SK-N-SH (cell line): ENCODE measurements around the gene SEC24D. TPM values are rescaled to one million over a fixed set of nuclear protein-coding genes. Genes with fewer than 3 reads are reported as not detected.
A peak's percentile ranks its signal among the peaks of the same experiment; 100 is the strongest.

Experiments
- CTCF ChIA-PET: fragments of 300-600, 350-600 bp; formaldehyde crosslinking; extraction: SDS; loops from one replicate; lab custom pipeline; 2021; lab: Yijun Ruan, JAX
- POLR2A ChIA-PET: fragments of 350-600 bp; sonication (Branson Sonifier 250); formaldehyde crosslinking; extraction: SDS; loops from one replicate; lab custom pipeline; 2020; ENCODE audit warnings: antibody characterized with exemption, inconsistent platforms; lab: Yijun Ruan, JAX
- DNase-seq: peaks from one replicate; pipeline ENCODE4 v3.0.0; 2012
- H2AFZ ChIP-seq: fragments of 200-600 bp; sonication (generic); 2 replicates; pipeline ENCODE4 v1.8.1; 2016; ENCODE audit warnings: antibody characterized with exemption, mild to moderate bottlenecking, low read depth
- H3F3A ChIP-seq: fragments of 200-600 bp; sonication (generic); replicated peaks from 2 replicates; pipeline ENCODE3; 2016; ENCODE audit warnings: antibody characterized with exemption, mild to moderate bottlenecking; ENCODE audit not compliant: insufficient read depth
- H3K27ac ChIP-seq, 2 experiments: fragments of 200-500 bp in 1 of 2; fragments of 200-600 bp in 1 of 2; sonication (Bioruptor generic) in 1 of 2; sonication (generic), shearing (Covaris generic) in 1 of 2; 2 replicates each; pipeline versions ENCODE4 v1.5.1 to v1.6.1; 2014 to 2016; ENCODE audit warnings: low read depth in 2 of 2, inconsistent platforms in 1 of 2, low read length in 1 of 2, mild to moderate bottlenecking in 1 of 2, mixed read lengths in 1 of 2
- H3K27me3 ChIP-seq: fragments of 200-600 bp; sonication (generic), shearing (Covaris generic); 2 replicates; pipeline ENCODE4 v1.6.1; 2016; ENCODE audit warnings: mixed run types; ENCODE audit not compliant: insufficient read depth
- H3K36me3 ChIP-seq, 2 experiments: fragments of 200-500 bp in 1 of 2; fragments of 200-600 bp in 1 of 2; sonication (Bioruptor generic) in 1 of 2; sonication (generic) in 1 of 2; replicated peaks in 1 of 2; 2 replicates each; pipeline versions ENCODE3 to v1.5.1; 2014 to 2016; ENCODE audit warnings: low read length in 1 of 2, mild to moderate bottlenecking in 1 of 2; ENCODE audit not compliant: insufficient read depth in 2 of 2, control insufficient read depth in 1 of 2
- H3K4me1 ChIP-seq, 2 experiments: fragments of 200-500 bp in 1 of 2; fragments of 200-600 bp in 1 of 2; sonication (Bioruptor generic) in 1 of 2; sonication (generic), shearing (Covaris generic) in 1 of 2; 2 replicates each; pipeline versions ENCODE4 v1.5.1 to v1.6.1; 2014 to 2016; ENCODE audit warnings: low read depth in 1 of 2, low read length in 1 of 2, mixed run types in 1 of 2; ENCODE audit not compliant: insufficient read depth in 2 of 2, control insufficient read depth in 1 of 2
- H3K4me2 ChIP-seq: fragments of 200-600 bp; sonication (generic), shearing (Covaris generic); 2 replicates; pipeline ENCODE4 v1.6.1; 2017; ENCODE audit warnings: mixed run types
- H3K4me3 ChIP-seq, 2 experiments: fragments of 200-500 bp in 1 of 2; fragments of 200-600 bp in 1 of 2; sonication (Bioruptor generic) in 1 of 2; sonication (generic), shearing (Covaris generic) in 1 of 2; 2 replicates each; pipeline versions ENCODE4 v1.5.1 to v1.8.1; 2014 to 2016; ENCODE audit warnings: low read depth in 2 of 2, inconsistent platforms in 1 of 2, low read length in 1 of 2, mild to moderate bottlenecking in 1 of 2, mixed read lengths in 1 of 2, moderate library complexity in 1 of 2
- H3K79me2 ChIP-seq: fragments of 200-600 bp; sonication (generic); 2 replicates; pipeline ENCODE4 v1.8.1; 2017; ENCODE audit warnings: mild to moderate bottlenecking; ENCODE audit not compliant: insufficient read depth
- H3K9ac ChIP-seq: fragments of 200-600 bp; sonication (generic); 2 replicates; pipeline ENCODE4 v1.6.1; 2017; ENCODE audit warnings: mixed run types
- H3K9me2 ChIP-seq: fragments of 200-600 bp; sonication (generic); 2 replicates; pipeline ENCODE4 v1.6.1; 2017; ENCODE audit warnings: mixed run types
- H3K9me3 ChIP-seq: fragments of 200-600 bp; sonication (generic); 2 replicates; pipeline ENCODE4 v1.6.1; 2017; ENCODE audit warnings: mixed run types, mild to moderate bottlenecking, moderate library complexity
- H4K20me1 ChIP-seq: fragments of 200-600 bp; sonication (generic); 2 replicates; pipeline ENCODE4 v1.6.1; 2017; ENCODE audit warnings: mild to moderate bottlenecking, mixed run types; ENCODE audit not compliant: insufficient read depth
- ELF1 ChIP-seq: IDR thresholded peaks from 2 replicates; pipeline ENCODE4 v1.4.0; 2012
- EP300 ChIP-seq, 2 experiments: IDR thresholded peaks; 2 replicates each; pipeline versions ENCODE4 v1.4.0 to v1.6.1; 2012; ENCODE audit warnings: borderline replicate concordance in 1 of 2, low read depth in 1 of 2, low read length in 1 of 2
- FOSL2 ChIP-seq: IDR thresholded peaks from 2 replicates; pipeline ENCODE4 v1.4.0; 2012; ENCODE audit warnings: low read depth, mild to moderate bottlenecking, moderate library complexity, borderline replicate concordance
- FOXJ3 ChIP-seq: sonication (generic); formaldehyde crosslinking; IDR thresholded peaks from 2 replicates; pipeline ENCODE4 v1.5.1; 2020; ENCODE audit warnings: mild to moderate bottlenecking, missing genetic modification reagents
- FOXM1 ChIP-seq: IDR thresholded peaks from 2 replicates; pipeline ENCODE4 v1.4.0; 2012; ENCODE audit warnings: low read depth, mild to moderate bottlenecking
- GABPA ChIP-seq: IDR thresholded peaks from 2 replicates; pipeline ENCODE4 v1.4.0; 2012; ENCODE audit warnings: low read depth, mild to moderate bottlenecking
- GATA2 ChIP-seq: sonication (generic); formaldehyde crosslinking; IDR thresholded peaks from 2 replicates; pipeline ENCODE4 v1.5.0; 2020; ENCODE audit warnings: mild to moderate bottlenecking, missing genetic modification reagents
- IRF3 ChIP-seq: fragments of 150-350 bp; IDR thresholded peaks from 2 replicates; pipeline ENCODE4 v1.6.1; 2016; ENCODE audit warnings: mild to moderate bottlenecking, low read depth, low read length
- JUND ChIP-seq: IDR thresholded peaks from 2 replicates; pipeline ENCODE4 v1.4.0; 2012
- MAX ChIP-seq: IDR thresholded peaks from 2 replicates; pipeline ENCODE4 v1.4.0; 2012; ENCODE audit warnings: low read depth
- MEF2A ChIP-seq: IDR thresholded peaks from 2 replicates; pipeline ENCODE4 v1.4.0; 2012; ENCODE audit warnings: low read depth, borderline replicate concordance
- NFIC ChIP-seq: IDR thresholded peaks from 2 replicates; pipeline ENCODE4 v1.4.0; 2012; ENCODE audit warnings: borderline replicate concordance
- NRF1 ChIP-seq: IDR thresholded peaks from 2 replicates; pipeline ENCODE4 v1.6.1; 2012; ENCODE audit warnings: low read depth, mild to moderate bottlenecking, low read length
- POLR2AphosphoS5 ChIP-seq: IDR thresholded peaks from 2 replicates; pipeline ENCODE4 v1.6.1; 2012; ENCODE audit warnings: low read depth, low read length
- RCOR1 ChIP-seq: fragments of 150-350 bp; IDR thresholded peaks from 2 replicates; pipeline ENCODE4 v1.6.1; 2017; ENCODE audit warnings: antibody characterized with exemption, low read length
- RFX5 ChIP-seq: IDR thresholded peaks from 2 replicates; pipeline ENCODE4 v1.6.1; 2012; ENCODE audit warnings: mild to moderate bottlenecking, improper control_type of control experiment, low read length
- SIN3A ChIP-seq: IDR thresholded peaks from 2 replicates; pipeline ENCODE4 v1.6.1; 2012; ENCODE audit warnings: low read depth, mild to moderate bottlenecking, low read length, moderate library complexity, borderline replicate concordance
- TCF12 ChIP-seq: IDR thresholded peaks from 2 replicates; pipeline ENCODE4 v1.4.0; 2012
- USF2 ChIP-seq: fragments of 150-350 bp; IDR thresholded peaks from 2 replicates; pipeline ENCODE4 v1.6.1; 2017; ENCODE audit warnings: antibody characterized with exemption, low read length, low read depth, borderline replicate concordance
- YY1 ChIP-seq: IDR thresholded peaks from 2 replicates; pipeline ENCODE4 v1.4.0; 2012; ENCODE audit warnings: low read depth, mild to moderate bottlenecking
- ZBTB33 ChIP-seq: IDR thresholded peaks from 2 replicates; pipeline ENCODE4 v1.4.0; 2012; ENCODE audit warnings: low read depth, borderline replicate concordance
- WGBS: methylation state at CpG from one replicate; pipeline ENCODE4 v1.1.6; 2017; ENCODE audit warnings: low lambda C conversion rate; 5-methylcytosine and 5-hydroxymethylcytosine counted together
- polyA plus RNA-seq, 3 experiments: library from polyadenylated mRNA; depleted of rRNA; stranded (reverse); fragments of >200 nt; gene quantifications; 2 replicates each; pipeline ENCODE4 v1.2.3, GENCODE V29; 2012
- TF ChIP-seq, protein P1 (sequence below): IDR thresholded peaks from 2 replicates; pipeline ENCODE4; 2012
- TF ChIP-seq, protein P2 (sequence below): fragments of 200-600 bp; sonication (generic); IDR thresholded peaks from 2 replicates; pipeline ENCODE4 v1.6.1; 2017; ENCODE audit warnings: antibody characterized with exemption, mild to moderate bottlenecking, moderate library complexity

Gene SEC24D
- polyA plus RNA-seq, 1 of the 3 experiments (the other 2 are of a cell fraction) = 32.2 TPM

DNA sequence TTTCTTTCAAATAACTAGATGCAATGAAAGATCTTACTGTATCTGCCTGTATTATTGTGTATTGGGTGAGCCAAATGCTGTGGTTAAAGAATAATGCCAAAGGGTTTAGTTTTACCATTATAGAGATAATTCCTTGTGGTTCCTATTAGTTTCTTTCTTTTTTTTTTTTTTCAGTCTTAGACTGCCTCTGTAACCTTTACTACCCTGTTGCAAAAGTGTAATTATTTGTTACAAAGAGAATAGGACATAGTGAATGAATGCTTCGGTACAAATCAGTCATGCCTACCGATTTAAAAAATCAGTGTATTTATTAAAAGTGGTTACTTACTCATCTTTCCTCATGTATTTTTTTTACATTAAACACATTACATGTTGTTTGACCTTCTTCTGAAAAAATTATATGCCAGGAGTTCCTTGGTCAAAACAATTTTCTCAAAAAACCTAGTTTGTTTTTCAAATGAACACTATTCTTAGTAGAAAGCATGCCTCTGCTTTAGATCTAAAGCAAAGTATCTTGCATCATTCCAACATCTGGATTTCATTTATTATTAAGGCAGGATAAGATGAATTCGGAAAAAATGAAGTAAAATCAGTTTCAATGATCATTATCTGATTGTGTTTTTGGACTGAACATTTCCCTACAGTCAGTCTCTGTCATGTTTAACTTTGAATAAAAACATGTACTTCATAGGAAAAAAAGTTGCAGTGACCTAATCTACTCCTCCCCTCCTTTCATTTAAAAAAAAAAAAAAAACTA is 31.6 kb upstream of the SEC24D start (continued):
- no peak for TF ChIP-seq GABPA
- TF ChIP-seq, protein P1, sequence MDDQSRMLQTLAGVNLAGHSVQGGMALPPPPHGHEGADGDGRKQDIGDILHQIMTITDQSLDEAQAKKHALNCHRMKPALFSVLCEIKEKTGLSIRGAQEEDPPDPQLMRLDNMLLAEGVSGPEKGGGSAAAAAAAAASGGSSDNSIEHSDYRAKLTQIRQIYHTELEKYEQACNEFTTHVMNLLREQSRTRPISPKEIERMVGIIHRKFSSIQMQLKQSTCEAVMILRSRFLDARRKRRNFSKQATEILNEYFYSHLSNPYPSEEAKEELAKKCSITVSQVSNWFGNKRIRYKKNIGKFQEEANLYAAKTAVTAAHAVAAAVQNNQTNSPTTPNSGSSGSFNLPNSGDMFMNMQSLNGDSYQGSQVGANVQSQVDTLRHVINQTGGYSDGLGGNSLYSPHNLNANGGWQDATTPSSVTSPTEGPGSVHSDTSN = peak; percentile 54
- no peak for TF ChIP-seq ELF1
- TF ChIP-seq TCF12 = peak; percentile 95
- no peak for TF ChIP-seq MEF2A
- peak; percentile 47; the same call in 1 of the 2 replicates for TF ChIP-seq NFIC
- TF ChIP-seq SIN3A = no peak
- TF ChIP-seq MAX = no peak
- TF ChIP-seq, protein P2, sequence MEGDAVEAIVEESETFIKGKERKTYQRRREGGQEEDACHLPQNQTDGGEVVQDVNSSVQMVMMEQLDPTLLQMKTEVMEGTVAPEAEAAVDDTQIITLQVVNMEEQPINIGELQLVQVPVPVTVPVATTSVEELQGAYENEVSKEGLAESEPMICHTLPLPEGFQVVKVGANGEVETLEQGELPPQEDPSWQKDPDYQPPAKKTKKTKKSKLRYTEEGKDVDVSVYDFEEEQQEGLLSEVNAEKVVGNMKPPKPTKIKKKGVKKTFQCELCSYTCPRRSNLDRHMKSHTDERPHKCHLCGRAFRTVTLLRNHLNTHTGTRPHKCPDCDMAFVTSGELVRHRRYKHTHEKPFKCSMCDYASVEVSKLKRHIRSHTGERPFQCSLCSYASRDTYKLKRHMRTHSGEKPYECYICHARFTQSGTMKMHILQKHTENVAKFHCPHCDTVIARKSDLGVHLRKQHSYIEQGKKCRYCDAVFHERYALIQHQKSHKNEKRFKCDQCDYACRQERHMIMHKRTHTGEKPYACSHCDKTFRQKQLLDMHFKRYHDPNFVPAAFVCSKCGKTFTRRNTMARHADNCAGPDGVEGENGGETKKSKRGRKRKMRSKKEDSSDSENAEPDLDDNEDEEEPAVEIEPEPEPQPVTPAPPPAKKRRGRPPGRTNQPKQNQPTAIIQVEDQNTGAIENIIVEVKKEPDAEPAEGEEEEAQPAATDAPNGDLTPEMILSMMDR = no peak

GRCh38 chr4:118866442-118866841 is 30.5 kb upstream of the SEC24D start:
- peaks cover 9 to 14% of the 10 kb centered on the region in 2 experiments; a peak in 3 of 4 replicates for H3K4me1 ChIP-seq
- no peak overlapping the region for H2AFZ ChIP-seq
- no peaks in the 10 kb centered on the region for H3K27me3 ChIP-seq
- no peak overlapping the region for H3K4me2 ChIP-seq
- TF ChIP-seq NFIC (no peak), GATA2 (CRISPR knock-in tag) (no peak), POLR2AphosphoS5 (no peak), EP300 (IDR thresholded peaks at IDR 0.05; ENCODE audit: borderline replicate concordance in 1 of 2, low read depth in 1 of 2, low read length in 1 of 2) (no peak), JUND (no peak), NRF1 (no peak), FOSL2 (no peak), RCOR1 (no peak), RFX5 (no peak), IRF3 (no peak), YY1 (no peak), ZBTB33 (no peak), ELF1 (no peak), USF2 (no peak), FOXM1 (no peak), FOXJ3 (CRISPR knock-in tag) (no peak), GABPA (no peak), MAX (no peak)
- H3K9me3 ChIP-seq = no peaks in the 10 kb centered on the region; the same call in 1 of the 2 replicates
- 73% methylated on average over 1 of the region's 1 CpG for WGBS
- POLR2A ChIA-PET = no interaction called here
- H3K79me2 ChIP-seq = no peaks in the 10 kb centered on the region
- no peaks in the 10 kb centered on the region for H3K36me3 ChIP-seq
- H3K9me2 ChIP-seq = no peaks in the 10 kb centered on the region
- peaks cover 26% of the 10 kb centered on the region for H3F3A ChIP-seq
- H3K9ac ChIP-seq = no peak overlapping the region
- H3K4me3 ChIP-seq = no peak overlapping the region
- CTCF ChIA-PET = interaction anchor here (0.6 to 3.4 kb wide), 8 partner anchors 9 to 149 kb away, joined by 3 to 46 read pairs (median 6); partner anchors contain the start of genes SEC24D and SYNPO2
- H3K27ac ChIP-seq = peak overlapping the region in 1 of 2 experiments; percentile 69; a peak in 1 of 4 replicates
- DNase-seq = no peak
- H4K20me1 ChIP-seq = no peaks in the 10 kb centered on the region
